Stimulated activated memory B cell treated with anti-CD40 and anti-IgM and Interleukin-4, amounts not matched to agents 10 μg/mL and 1 μg/mL and 100 μg/mL, for 72 hours (primary cell): Measurements from ENCODE around the gene SSNA1.

ENCODE experiments used
- ATAC-seq: fragments of 150-1000 bp; cut with Tn5 transposase; 2 replicates; pipeline ENCODE4 v1.10.0; 2021
- H3K27ac Mint-ChIP-seq: one replicate; pipeline ENCODE4 v1.8.0; 2022; ENCODE audit warnings: mild to moderate bottlenecking, mixed read lengths
- H3K27me3 Mint-ChIP-seq: one replicate; pipeline ENCODE4 v1.8.0; 2022; ENCODE audit warnings: mixed read lengths
- H3K36me3 Mint-ChIP-seq: one replicate; pipeline ENCODE4 v1.8.0; 2022; ENCODE audit warnings: mixed read lengths
- H3K4me1 Mint-ChIP-seq: one replicate; pipeline ENCODE4 v1.8.0; 2022; ENCODE audit warnings: mixed read lengths
- H3K4me3 Mint-ChIP-seq: one replicate; pipeline ENCODE4 v1.8.0; 2022; ENCODE audit warnings: mild to moderate bottlenecking, moderate library complexity, mixed read lengths
- H3K9me3 Mint-ChIP-seq: one replicate; pipeline ENCODE4 v1.8.0; 2022; ENCODE audit warnings: mixed read lengths

The SSNA1 gene

GRCh38 chr9:137223078-137223970 lies 34.8 kb downstream of the SSNA1 start:
- peak; percentile 88 for ATAC-seq
- H3K27me3 Mint-ChIP-seq = peaks cover 9% of the 10 kb centered on the region
- peaks cover 20% of the 10 kb centered on the region for H3K4me1 Mint-ChIP-seq
- peak overlapping the region; percentile 69 for H3K27ac Mint-ChIP-seq
- H3K9me3 Mint-ChIP-seq = no peaks in the 10 kb centered on the region
- peak overlapping the region; percentile 83 for H3K4me3 Mint-ChIP-seq
- no peaks in the 10 kb centered on the region for H3K36me3 Mint-ChIP-seq

GRCh38 chr9:137224830-137225694 lies 36.6 kb downstream of the SSNA1 start, which contains the start of gene CYSRT1:
CYSRT1 (plus strand) TSS chr9:137225174; CDS start chr9:137225622, 448 bp downstream.
- Mint-ChIP-seq H3K27me3 (peaks cover 9% of the 10 kb centered on the region), H3K36me3 (no peaks in the 10 kb centered on the region), H3K4me3 (peak within 1 kb of the TSS; percentile 83), H3K9me3 (no peaks in the 10 kb centered on the region), H3K4me1 (peaks cover 20% of the 10 kb centered on the region), H3K27ac (peak within 1 kb of the TSS; percentile 69)
- no peak for ATAC-seq

GRCh38 chr9:137225699-137226331 lies 37.3 kb downstream of the SSNA1 start:
- Mint-ChIP-seq H3K9me3 (no peaks in the 10 kb centered on the region), H3K27me3 (peaks cover 17% of the 10 kb centered on the region), H3K36me3 (no peaks in the 10 kb centered on the region), H3K4me1 (peaks cover 20% of the 10 kb centered on the region), H3K4me3 (no peak overlapping the region), H3K27ac (peak overlapping the region; percentile 14)
- no peak for ATAC-seq

- peaks cover 24% of the 10 kb centered on the region for H3K27me3 Mint-ChIP-seq
- no peaks in the 10 kb centered on the region for H3K9me3 Mint-ChIP-seq
- no peak overlapping the region for H3K27ac Mint-ChIP-seq
- no peaks in the 10 kb centered on the region for H3K36me3 Mint-ChIP-seq
- ATAC-seq = no peak
- H3K4me1 Mint-ChIP-seq = peaks cover 20% of the 10 kb centered on the region
- no peak overlapping the region for H3K4me3 Mint-ChIP-seq
These were observed 38.0 kb downstream of the SSNA1 start for GRCh38 chr9:137226338-137227053.

GRCh38 chr9:137227054-137227852 lies 38.8 kb downstream of the SSNA1 start, which contains the start of gene RNF224:
RNF224 (plus strand) TSS chr9:137227502; CDS start chr9:137228336, 834 bp downstream.
- ATAC-seq = peak; percentile 60
- H3K4me3 Mint-ChIP-seq = no peak within 1 kb of the TSS
- no peaks in the 10 kb centered on the region for H3K36me3 Mint-ChIP-seq
- H3K9me3 Mint-ChIP-seq = no peaks in the 10 kb centered on the region
- H3K27me3 Mint-ChIP-seq = peaks cover 31% of the 10 kb centered on the region
- peak within 1 kb of the TSS; percentile 58 for H3K27ac Mint-ChIP-seq
- peaks cover 20% of the 10 kb centered on the region for H3K4me1 Mint-ChIP-seq

GRCh38 chr9:137227853-137228505 lies 39.5 kb downstream of the SSNA1 start:
- Mint-ChIP-seq H3K27me3 (peaks cover 35% of the 10 kb centered on the region), H3K27ac (peak overlapping the region; percentile 58), H3K9me3 (no peaks in the 10 kb centered on the region), H3K4me1 (peaks cover 16% of the 10 kb centered on the region), H3K4me3 (no peak overlapping the region), H3K36me3 (no peaks in the 10 kb centered on the region)
- ATAC-seq = no peak

GRCh38 chr9:137228506-137228967 lies 40.1 kb downstream of the SSNA1 start:
- Mint-ChIP-seq H3K36me3 (no peaks in the 10 kb centered on the region), H3K27me3 (peaks cover 35% of the 10 kb centered on the region), H3K9me3 (no peaks in the 10 kb centered on the region), H3K4me3 (no peak overlapping the region), H3K27ac (no peak overlapping the region), H3K4me1 (peaks cover 13% of the 10 kb centered on the region)
- ATAC-seq = no peak

GRCh38 chr9:137228968-137229896 lies 40.8 kb downstream of the SSNA1 start:
- peaks cover 35% of the 10 kb centered on the region for H3K27me3 Mint-ChIP-seq
- H3K27ac Mint-ChIP-seq = no peak overlapping the region
- H3K4me3 Mint-ChIP-seq = no peak overlapping the region
- no peak for ATAC-seq
- H3K4me1 Mint-ChIP-seq = peaks cover 7% of the 10 kb centered on the region
- no peaks in the 10 kb centered on the region for H3K9me3 Mint-ChIP-seq
- no peaks in the 10 kb centered on the region for H3K36me3 Mint-ChIP-seq

GRCh38 chr9:137229903-137230704 lies 41.6 kb downstream of the SSNA1 start:
- ATAC-seq = no peak
- no peak overlapping the region for H3K27ac Mint-ChIP-seq
- H3K9me3 Mint-ChIP-seq = no peaks in the 10 kb centered on the region
- H3K4me3 Mint-ChIP-seq = no peak overlapping the region
- H3K4me1 Mint-ChIP-seq = peaks cover 14% of the 10 kb centered on the region
- H3K27me3 Mint-ChIP-seq = peaks cover 43% of the 10 kb centered on the region
- no peaks in the 10 kb centered on the region for H3K36me3 Mint-ChIP-seq

GRCh38 chr9:137230705-137231371 lies 42.4 kb downstream of the SSNA1 start, which contains the start of gene SLC34A3:
SLC34A3 (plus strand) TSS chr9:137230901; CDS start chr9:137231703, 802 bp downstream.
- Mint-ChIP-seq H3K36me3 (no peaks in the 10 kb centered on the region), H3K4me3 (no peak within 1 kb of the TSS), H3K27me3 (peaks cover 47% of the 10 kb centered on the region), H3K27ac (no peak within 1 kb of the TSS), H3K9me3 (no peaks in the 10 kb centered on the region), H3K4me1 (peaks cover 20% of the 10 kb centered on the region)
- ATAC-seq = no peak

GRCh38 chr9:137231372-137232039 lies 43.0 kb downstream of the SSNA1 start:
- no peak overlapping the region for H3K27ac Mint-ChIP-seq
- peaks cover 47% of the 10 kb centered on the region for H3K27me3 Mint-ChIP-seq
- ATAC-seq = no peak
- no peaks in the 10 kb centered on the region for H3K9me3 Mint-ChIP-seq
- no peaks in the 10 kb centered on the region for H3K36me3 Mint-ChIP-seq
- no peak overlapping the region for H3K4me3 Mint-ChIP-seq
- H3K4me1 Mint-ChIP-seq = peaks cover 25% of the 10 kb centered on the region
